HFFc6 (cell line): ENCODE results near the gene C19orf25. TPM values are rescaled to one million over a fixed set of nuclear protein-coding genes. Genes with fewer than 3 reads are reported as not detected.

ENCODE experiments used
- DNase-seq: peaks from one replicate; pipeline ENCODE4 v3.0.0-alpha.2; 2018
- H3K27ac Mint-ChIP-seq: 2 replicates; pipeline ENCODE4 v1.8.0; 2020; ENCODE audit warnings: mild to moderate bottlenecking, mixed read lengths
- H3K27me3 Mint-ChIP-seq: 2 replicates; pipeline ENCODE4 v1.8.0; 2021; ENCODE audit warnings: mild to moderate bottlenecking, moderate library complexity, mixed read lengths; ENCODE audit not compliant: insufficient read depth
- H3K36me3 Mint-ChIP-seq: 2 replicates; pipeline ENCODE4 v1.8.0; 2021; ENCODE audit warnings: low read depth, mixed read lengths
- H3K4me1 Mint-ChIP-seq: 2 replicates; pipeline ENCODE4 v1.8.0; 2020; ENCODE audit warnings: low read depth, mixed read lengths
- H3K4me3 Mint-ChIP-seq: 2 replicates; pipeline ENCODE4 v1.8.0; 2020; ENCODE audit warnings: mild to moderate bottlenecking, moderate library complexity, mixed read lengths
- H3K9me3 Mint-ChIP-seq: 2 replicates; pipeline ENCODE4 v1.8.0; 2020; ENCODE audit warnings: mild to moderate bottlenecking, mixed read lengths
- CTCF ChIP-seq: fragments of 200-600 bp; sonication (generic); IDR thresholded peaks from 2 replicates; pipeline ENCODE4 v1.5.0; 2021; ENCODE audit warnings: antibody characterized with exemption, mild to moderate bottlenecking
- total RNA-seq, 6 experiments: library from RNA; stranded (reverse); fragmentation: NEBNext Ultra II Directional; extraction: Animal tissue kit (Norgen Biotek cat#: 25700); gene quantifications; 2 replicates in 1 of 6; 3 replicates in 5 of 6; pipeline ENCODE4 v1.2.3, GENCODE V29; 2021

The C19orf25 gene
- total RNA-seq, 6 experiments from 2014 or later = 26.7 to 34.8 (median 29.6) TPM

- no peaks in the 10 kb centered on the region; the same call in 1 of the 2 replicates for H3K9me3 Mint-ChIP-seq
- no peaks in the 10 kb centered on the region for H3K36me3 Mint-ChIP-seq
- no peak for DNase-seq
- no peak overlapping the region for H3K4me3 Mint-ChIP-seq
- H3K27ac Mint-ChIP-seq = no peak overlapping the region
- H3K27me3 Mint-ChIP-seq = peaks cover 22% of the 10 kb centered on the region
- no peaks in the 10 kb centered on the region for H3K4me1 Mint-ChIP-seq
- TF ChIP-seq CTCF = no peak
Measured at GRCh38 chr19:1453525-1454364, 25.3 kb downstream of the C19orf25 start.

DNA sequence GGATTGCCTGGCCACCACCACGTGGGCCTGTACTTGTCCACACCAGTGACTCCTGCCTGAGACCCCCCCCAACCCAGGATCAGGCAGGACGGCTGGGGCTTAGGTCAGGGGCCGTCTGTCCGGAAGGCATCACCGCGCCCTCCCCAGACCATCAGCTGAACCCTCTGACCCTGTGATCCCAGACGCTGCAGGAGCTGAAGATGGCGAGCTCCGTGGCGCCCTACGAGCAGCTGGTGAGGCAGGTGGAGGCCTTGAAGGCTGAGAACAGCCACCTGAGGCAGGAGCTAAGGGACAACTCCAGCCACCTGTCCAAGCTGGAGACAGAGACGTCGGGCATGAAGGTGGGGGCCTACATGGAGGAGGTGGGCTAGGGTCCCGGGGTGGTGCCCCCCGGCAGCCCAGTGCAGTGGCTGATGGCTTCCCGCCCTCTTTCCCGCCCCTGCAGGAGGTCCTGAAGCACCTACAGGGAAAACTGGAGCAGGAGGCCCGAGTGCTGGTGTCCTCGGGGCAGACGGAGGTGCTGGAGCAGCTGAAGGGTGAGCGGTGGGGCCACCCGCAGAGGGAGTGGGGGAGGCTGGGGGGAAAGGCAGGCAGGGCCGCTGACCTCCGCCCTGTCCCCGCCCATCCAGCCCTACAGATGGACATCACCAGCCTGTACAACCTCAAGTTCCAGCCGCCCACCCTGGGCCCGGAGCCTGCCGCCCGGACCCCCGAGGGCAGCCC is 26.1 kb downstream of the C19orf25 start:
- no peak for TF ChIP-seq CTCF
- Mint-ChIP-seq H3K4me1 (no peaks in the 10 kb centered on the region), H3K9me3 (no peaks in the 10 kb centered on the region; the same call in 1 of the 2 replicates), H3K27me3 (peaks cover 26% of the 10 kb centered on the region), H3K4me3 (no peak overlapping the region; the same call in 1 of the 2 replicates), H3K36me3 (no peaks in the 10 kb centered on the region), H3K27ac (no peak overlapping the region)
- DNase-seq = no peak

GRCh38 chr19:1451916-1452801 is 26.9 kb downstream of the C19orf25 start:
- no peaks in the 10 kb centered on the region for H3K4me1 Mint-ChIP-seq
- H3K27me3 Mint-ChIP-seq = peaks cover 31% of the 10 kb centered on the region
- no peak overlapping the region for H3K4me3 Mint-ChIP-seq
- no peak for TF ChIP-seq CTCF
- DNase-seq = no peak
- H3K36me3 Mint-ChIP-seq = no peaks in the 10 kb centered on the region
- no peaks in the 10 kb centered on the region; the same call in 1 of the 2 replicates for H3K9me3 Mint-ChIP-seq
- H3K27ac Mint-ChIP-seq = no peak overlapping the region

- no peaks in the 10 kb centered on the region for H3K36me3 Mint-ChIP-seq
- no peak overlapping the region for H3K27ac Mint-ChIP-seq
- H3K4me1 Mint-ChIP-seq = no peaks in the 10 kb centered on the region
- no peak for TF ChIP-seq CTCF
- no peak for DNase-seq
- H3K9me3 Mint-ChIP-seq = no peaks in the 10 kb centered on the region; the same call in 1 of the 2 replicates
- no peak overlapping the region; the same call in 1 of the 2 replicates for H3K4me3 Mint-ChIP-seq
- H3K27me3 Mint-ChIP-seq = peaks cover 35% of the 10 kb centered on the region
Measured at GRCh38 chr19:1450735-1451731, 28.0 kb downstream of the C19orf25 start.
